NCI-H345 (cell line): ENCODE data around the gene TYW1.
"Not testable (repeated sequence)": the region's sequence is repeated elsewhere in the genome, so short reads cannot be mapped to it uniquely, and the experiment has no call there.

Experiments used
- DNase-seq: peaks from one replicate; lab custom pipeline; 2025; lab: John Stamatoyannopoulos, UW

TYW1 gene

DNA sequence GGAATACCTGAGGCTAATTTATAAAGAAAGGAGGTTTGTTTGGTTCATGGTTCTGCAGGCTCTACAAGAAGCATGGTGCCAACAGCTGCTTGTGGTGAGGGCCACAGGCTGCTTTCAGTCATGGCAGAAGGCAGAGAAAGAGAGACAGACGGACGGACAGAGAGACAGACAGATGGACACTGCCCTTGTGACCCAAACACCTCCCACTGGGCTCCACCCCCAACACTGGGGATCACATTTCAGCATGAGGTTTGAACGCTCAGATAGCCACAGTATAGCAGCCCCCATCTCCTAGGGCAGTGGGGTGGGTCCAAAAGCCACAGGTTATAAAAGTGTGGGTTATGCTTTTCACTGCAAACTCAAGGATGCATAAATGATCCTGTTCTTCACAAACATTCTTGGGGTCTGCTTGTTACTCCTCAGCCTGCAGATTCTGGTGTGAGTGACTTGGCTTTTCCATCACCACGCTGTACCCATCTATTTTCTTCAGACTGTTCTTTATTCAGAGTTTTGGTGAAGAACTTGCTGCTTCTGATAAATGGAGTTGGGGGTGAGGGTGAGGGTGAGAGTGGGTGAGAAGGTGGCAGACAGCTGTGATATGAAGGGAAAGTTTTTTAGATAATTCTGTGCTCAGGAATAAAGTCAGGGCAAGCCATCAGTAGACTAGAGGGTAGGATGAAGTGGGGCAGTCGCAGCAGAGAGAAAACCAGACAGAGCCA is 194.5 kb downstream of the TYW1 start:
- DNase-seq = not testable (repeated sequence)

DNA sequence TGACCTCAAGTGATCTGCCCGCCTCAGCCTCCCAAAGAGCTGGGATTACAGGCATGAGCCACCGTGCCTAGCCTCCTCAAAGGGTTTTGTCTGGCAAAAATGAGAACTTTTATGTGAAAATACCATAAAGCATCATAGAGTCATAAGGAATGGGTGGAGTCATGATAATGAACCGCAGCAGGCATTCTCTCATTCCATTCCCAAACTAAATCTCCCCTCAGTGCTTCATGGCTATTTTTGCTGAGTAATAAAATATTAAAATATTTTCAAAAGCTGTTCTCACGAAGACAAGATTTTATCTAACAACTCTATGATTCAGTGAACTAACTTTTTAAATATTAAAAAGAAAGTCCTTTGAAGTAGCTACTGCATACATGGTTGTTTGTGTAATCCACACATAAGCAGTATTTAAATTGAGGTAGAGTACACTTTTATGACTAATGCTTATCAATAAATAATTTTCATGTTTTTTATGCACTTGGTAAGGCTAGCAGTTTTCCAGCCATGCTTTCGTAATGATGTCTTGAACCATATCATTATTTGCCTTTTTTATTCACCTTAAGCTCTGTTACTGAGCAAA is 195.6 kb downstream of the TYW1 start:
- DNase-seq = not testable (repeated sequence)

DNA sequence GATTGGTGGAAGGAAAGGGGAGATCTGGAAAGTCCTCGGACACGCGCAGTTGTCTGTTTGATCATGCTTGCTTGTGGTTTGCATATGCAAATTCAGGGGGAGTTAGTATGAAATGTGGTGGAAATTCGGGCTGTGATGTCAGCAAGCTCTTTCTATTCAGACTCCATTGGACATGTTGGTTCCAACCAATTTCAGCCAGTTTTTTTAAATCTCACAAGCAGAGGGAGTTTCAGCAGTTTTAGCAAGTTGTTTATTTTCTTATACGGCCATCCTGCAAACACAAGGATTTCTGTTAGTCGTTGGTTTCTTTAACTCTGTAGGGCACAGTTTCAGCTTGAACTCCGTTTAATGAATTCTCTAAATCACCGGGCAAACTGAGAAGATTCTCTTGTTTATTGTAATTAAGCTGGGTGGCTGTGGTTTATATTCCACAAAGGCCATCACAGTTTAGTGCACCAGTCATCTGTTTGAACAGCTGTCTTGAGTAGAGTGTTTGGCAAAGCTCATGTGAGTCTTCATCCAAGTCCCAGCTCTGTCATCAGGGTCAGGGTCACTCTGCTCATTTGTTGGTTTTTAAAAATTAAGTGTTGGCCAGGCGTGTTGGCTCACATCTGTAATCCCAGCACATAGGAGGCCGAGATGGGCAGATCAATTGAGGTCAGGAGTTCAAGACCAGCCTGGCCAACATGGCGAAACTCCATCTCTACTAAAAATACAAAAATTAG is 196.4 kb downstream of the TYW1 start:
- DNase-seq = peak; percentile 68

DNA sequence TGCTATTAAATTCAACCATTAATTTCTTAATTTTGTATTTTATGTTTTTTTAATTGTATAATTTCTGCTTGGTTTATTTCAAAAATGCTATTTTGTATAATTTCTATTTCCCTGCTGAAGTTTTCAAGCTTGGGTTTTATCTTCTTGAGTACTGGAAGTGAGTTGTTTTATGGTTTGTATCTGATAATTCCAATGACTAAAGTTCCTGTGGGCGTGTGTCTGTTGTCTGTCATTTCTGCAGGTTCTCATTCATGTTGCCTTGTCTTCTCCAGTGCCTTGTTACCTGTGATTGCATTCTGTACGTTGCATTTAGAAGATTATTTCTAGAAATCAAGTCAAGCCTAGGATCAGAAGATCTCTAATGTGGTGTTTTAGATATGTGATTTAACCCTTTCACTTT is 199.5 kb downstream of the TYW1 start:
- DNase-seq = not testable (repeated sequence)

DNA sequence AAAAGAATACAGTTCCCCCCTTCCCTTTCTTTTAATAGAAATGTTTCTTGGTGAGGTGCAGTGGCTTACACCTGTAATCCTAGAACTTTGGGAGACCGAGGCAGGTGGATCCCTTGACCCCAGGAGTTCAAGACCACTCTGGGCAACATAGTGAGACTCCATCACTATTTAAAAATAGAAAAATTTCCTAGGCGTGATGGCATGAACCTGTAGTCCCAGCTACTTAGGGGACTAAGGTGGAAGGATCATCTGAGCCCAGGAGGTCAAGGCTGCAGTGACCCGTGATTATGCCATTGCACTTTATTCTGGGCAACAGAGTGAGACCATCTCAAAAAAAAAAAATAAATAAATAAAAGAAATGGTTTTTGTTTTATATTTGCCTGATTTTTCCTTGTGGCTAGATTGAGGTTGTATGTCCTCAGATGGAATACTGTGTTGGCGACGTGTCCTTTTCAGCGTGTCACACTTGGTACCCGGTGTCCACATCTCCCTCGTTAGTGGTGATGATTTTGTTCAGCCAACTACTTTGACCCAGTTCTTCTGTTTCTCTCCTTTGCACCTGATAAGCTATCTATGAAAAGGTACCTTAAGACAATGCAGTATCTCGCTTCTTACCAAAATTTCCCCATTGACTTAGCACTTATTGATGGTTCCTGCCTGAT is 202.4 kb downstream of the TYW1 start:
- DNase-seq = not testable (repeated sequence)

DNA sequence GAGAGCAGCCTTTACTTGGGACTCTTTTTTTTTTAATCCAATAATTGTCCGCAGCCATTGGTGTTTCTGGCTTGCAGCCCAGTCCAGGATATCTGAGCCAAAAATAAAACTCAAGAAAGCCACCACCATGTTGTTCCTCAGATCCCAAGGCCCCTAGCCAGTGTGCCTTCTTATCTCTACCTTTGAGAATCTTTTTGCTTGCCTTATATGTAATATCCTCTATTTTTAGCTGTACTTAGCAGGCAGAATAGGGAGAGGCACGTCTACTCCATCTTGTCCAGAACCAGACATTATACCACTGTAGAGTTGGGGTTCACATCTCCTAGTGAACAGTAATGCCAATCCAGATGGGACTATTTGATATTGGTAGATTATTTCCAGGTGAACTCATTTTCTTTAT is 209.1 kb downstream of the TYW1 start:
- not testable (repeated sequence) for DNase-seq

DNA sequence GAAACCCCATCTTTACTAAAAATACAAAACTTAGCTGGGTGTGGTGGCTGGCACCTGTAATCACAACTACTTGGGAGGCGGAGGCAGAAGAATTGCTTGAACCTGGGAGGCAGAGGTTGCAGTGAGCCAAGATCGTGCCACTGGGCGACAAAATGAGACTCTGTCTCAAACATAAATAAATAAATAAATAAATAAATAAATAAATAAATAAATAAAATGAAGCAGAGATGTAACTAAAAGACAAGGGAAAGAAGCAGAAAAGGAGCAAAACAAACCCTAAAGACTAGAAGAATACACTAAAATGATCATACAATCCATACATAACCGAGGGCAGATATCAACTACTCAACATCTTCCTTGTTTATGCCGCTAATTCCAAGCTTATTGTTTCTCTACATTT is 209.8 kb downstream of the TYW1 start:
- no peak for DNase-seq

DNA sequence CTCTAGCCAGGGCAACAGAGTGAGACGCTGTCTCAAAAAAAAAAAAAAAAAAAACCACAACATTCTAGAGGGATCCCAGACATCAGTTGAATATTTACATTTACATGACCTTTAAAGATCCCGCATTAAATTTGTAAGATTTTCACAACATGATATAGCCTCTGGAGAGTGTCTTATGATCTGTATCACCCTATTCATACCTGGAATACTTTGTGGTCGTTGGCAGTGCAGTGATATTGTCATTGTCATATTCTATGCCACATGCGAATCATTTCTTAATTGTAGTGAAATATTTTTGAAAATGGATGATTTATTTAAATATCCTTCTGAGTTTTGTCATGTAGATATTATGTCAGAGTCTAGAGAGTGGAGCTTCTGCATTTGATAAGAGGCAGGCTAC is 212.0 kb downstream of the TYW1 start:
- not testable (repeated sequence) for DNase-seq

DNA sequence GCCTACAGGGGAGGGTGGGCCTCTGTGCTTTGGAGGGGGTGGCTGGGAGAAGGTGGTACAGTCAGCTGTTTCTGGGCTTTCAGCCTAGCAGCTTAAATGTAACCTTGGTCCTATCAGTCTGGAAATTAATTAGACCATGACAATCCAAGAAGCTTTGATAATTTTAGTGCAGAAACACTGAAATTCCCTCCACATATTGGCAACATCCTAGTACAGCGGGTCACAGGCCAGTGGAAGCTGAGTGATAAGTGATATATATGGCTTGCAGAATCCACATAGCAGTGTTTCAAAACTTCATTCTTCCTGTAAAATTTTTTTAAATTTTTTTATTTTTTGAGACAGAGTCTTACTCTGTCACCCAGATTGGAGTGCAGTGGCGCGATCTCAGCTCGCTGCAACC is 212.6 kb downstream of the TYW1 start:
- no peak for DNase-seq

DNA sequence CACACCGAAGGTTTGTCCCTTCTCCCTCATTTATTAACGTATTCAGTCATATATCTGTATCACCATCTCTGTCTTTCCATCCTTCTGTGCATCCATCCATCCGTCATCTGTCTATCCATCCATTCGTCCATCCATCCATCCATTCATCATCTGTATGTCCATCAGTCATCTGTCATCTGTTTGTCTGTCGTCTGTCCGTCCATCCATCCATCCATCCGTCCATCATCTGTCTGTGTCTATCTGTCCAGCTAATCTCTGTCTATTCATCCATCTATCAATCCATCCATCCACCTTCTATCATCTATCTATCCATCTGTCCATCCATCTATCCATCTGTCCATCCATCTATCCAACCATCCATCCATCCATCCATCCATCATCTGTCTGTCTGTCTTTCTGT is 213.9 kb downstream of the TYW1 start:
- DNase-seq = no peak

DNA sequence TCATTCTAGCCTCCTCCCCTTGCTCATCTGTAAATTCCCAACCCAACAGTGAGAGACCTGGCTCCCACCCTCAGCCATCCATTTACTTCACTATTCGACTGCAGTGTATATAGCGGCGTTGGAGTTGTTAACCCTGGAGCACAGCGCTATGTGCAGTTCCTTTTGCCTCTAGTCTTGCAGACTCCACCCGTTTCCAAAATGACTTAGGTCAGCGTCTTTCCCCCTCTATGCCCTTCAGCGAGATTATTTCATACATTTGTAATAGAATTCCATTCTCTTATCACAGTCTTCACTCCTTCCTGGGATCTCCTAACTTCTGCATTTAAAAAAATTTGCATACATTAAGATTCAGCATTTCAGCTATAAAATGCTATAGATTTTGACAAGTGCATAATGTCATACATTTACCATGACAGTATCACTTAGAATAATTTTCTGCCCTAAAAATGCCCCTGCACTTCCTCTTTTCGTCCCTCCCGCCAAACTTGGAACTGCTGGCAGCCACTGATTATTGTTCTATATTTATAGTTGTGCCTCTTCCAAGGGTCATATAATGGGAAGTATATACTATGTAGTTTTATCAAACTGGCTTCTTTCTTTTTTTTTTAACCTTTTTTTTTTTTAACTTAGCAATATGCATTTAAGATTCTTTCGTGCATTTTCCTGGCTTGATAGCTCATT is 215.2 kb downstream of the TYW1 start:
- not testable (repeated sequence) for DNase-seq

DNA sequence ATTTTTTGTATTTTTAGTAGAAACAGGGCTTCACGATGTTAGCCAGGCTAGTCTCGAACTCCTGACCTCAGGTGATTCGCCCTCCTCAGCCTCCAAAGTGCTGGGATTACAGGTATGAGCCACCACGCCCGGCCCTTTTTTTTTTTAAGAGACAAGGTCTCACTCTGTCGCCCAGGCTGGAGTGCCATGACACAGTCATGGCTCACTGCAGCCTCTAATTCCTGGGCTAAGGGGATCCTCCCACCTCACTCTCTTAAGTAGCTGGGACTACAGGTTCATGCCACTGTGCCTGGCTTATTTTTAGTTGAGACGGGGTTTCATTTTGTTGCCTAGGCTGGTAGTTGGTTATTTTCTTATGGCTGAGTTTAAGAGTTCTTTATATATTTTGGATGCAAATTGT is 216.4 kb downstream of the TYW1 start:
- DNase-seq = not testable (repeated sequence)

DNA sequence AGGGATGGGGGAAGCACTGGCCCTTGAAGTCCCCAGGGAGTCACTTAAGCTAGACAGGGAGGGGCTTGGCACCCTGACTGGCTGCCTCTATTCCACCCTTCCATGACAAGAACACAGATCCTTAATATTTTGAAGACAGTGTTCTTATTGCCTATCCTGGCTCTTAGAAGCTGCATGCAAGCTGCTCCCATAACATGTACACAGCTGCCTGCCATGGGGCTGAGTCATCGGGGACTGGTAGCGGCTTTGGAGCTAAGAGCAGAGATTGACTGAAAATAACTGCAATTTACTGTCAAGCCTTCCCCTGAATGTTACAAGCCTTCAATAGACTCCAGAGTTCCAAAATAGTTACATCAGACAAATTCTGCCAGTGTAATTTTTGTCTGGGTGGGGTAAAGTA is 226.9 kb downstream of the TYW1 start:
- DNase-seq = not testable (repeated sequence)

DNA sequence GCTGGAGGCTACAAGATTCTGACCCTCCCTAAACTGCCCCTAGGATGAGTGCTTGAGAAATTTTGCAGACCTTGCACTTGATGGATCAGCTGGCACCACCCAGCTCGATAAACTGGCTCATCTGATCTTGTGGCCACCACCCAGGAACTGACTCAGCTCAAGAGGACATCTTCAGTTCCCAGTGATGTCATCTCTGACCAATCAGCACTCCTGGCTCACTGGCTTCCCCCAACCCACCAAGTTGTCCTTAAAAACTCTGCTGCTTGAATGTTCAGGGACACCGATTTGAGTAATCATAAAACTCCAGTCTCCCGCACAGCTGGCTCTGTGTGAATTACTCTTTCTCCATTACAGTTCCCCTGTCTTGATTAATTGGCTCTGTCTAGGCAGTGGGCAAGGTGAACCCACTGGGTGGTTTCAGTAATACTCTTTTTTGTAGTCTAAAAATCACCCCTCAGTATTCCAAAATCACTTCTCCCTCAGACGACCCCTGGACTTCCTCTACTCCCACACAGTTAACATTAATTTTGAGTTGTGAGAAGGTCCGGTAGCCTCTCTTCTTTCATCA is 229.8 kb downstream of the TYW1 start:
- not testable (repeated sequence) for DNase-seq

DNA sequence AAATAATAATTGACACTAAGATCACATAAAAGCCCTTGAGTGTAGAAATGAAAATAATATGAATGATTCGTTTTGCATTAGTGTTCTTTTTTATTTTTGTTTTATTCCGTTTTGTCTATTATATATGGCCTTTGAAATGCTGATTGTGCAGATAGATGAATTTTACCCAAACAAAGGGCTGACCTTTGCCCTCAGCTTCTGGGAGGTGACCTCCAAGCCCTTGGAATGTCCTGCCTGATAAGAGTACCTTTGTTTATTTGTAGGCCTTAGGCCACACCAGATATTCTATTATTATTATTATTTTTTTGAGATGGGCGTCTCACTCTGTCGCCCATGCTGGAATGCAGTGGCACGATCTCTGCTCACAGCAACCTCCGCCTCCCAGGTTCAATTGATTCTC is 230.3 kb downstream of the TYW1 start:
- not testable (repeated sequence) for DNase-seq

DNA sequence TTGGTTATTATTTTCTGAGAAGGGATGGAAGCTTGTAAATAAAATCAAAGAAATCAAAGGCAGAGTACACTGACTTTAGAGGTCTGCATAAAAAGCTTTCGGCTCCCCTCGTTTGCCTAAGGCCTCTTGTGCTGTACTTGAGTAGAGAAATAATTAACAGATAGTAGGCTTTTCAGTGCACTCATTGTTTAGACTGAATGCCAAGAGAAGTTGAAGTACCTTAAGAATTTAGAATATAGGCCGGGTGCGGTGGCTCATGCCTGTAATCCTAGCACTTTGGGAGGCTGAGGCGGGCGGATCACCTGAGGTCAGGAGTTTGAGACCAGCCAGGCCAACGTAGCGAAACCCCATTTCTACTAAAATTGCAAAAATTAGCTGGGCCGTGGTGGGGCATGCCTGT is 232.4 kb downstream of the TYW1 start:
- not testable (repeated sequence) for DNase-seq

DNA sequence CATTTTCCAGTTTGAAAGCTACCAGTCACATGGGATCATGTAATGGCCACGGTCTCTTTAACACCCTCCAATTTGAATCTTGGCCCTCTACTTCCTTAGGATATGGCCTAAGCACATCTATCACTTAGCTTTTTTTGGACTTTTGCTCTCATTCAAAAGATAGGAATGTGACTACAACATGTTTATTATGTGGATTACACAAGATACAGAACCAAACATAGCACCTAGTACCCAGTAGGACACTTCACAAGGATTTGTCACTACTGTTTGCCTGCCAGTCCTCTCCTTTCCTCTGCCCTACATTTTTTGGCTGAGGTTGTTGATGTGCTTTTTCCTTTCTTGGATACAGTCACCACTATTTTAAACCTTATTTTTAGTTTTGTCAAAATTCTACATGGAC is 233.4 kb downstream of the TYW1 start:
- DNase-seq = not testable (repeated sequence)

DNA sequence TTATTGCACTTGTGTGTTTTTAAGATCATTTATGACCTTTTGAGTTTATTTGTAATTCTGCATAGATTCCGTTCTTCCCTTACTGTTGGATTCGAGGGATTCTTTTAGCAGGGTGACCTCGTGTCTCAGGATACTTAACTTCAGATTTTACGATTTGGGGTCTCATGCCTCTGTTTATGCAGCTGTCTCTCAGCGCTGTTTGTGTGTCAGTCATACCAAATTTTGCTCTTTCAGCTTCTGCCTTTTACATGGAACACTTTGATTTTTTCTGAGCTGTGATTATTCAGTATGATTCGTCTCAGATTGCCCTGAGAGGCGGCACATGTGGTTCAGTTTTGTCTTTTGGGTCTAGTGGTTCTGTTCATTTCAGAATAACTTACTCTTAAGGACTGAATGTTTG is 236.9 kb downstream of the TYW1 start:
- not testable (repeated sequence) for DNase-seq

DNA sequence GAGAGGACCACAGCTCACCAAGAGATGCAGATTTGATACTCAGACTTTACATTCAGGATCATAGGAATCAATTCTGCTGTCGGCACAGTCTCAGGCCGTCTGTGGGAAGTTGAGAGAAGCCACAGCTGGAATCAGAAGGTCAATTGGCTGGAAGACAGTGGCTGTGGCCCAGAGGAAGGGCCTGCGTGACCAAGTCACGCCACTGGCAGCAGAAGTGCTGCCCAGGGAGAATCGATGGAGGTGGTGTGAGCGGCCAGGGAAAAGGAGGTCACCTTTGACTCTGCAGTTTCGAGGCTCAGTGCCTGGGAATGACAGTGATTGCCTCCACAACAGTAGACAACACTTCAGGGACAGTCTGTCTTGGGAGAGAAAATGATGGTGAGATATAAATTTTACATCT is 239.6 kb downstream of the TYW1 start:
- DNase-seq = not testable (repeated sequence)

DNA sequence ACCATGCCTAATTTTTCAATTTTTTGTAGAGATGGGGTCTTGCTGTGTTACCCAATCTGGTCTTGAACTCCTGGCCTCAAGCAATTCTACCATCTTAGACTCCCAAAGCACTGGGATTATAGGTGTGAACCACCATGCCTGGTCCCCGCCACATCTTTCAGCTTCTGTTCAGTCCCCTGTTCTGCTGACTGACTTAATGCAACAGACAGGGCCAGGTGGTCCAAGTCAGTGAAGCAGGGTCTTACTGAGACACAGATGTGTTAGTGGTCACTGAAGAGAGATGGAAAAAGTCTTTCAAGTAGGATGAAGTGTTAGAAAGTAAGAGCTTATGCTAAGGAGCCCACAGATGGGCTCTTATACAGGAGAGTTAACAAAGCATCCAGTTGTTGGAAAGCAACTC is 246.2 kb downstream of the TYW1 start:
- DNase-seq = not testable (repeated sequence)

DNA sequence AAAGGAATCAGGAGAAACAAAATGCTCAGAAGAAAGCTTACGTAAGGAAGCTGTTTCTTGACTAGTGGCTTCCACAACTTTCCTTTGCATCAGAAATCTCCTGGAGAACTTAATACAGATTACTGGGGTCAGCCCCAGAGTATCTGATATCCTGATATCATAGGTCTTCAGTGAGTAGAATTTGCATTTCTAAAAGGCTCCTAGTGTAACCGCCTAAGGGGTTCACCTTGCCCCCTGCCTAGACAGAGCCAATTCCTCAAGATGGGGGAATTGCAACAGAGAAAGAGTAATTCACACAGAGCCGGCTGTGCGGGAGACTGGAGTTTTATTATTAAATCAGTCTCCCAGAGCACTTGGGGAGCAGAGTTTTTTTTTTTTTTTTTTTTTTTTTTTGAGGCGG is 251.7 kb downstream of the TYW1 start:
- DNase-seq = not testable (repeated sequence)
